DMS79 treated with DMSO at 0.1 percent for 48 hours (cell line): Measurements from ENCODE around the gene BPIFA1.
A peak's percentile ranks its signal among the peaks of the same experiment; 100 is the strongest.

ENCODE experiments used
- DNase-seq: peaks from one replicate; lab custom pipeline; 2025; lab: John Stamatoyannopoulos, UW

BPIFA1 gene

GRCh38 chr20:33239979-33240736 lies 4.4 kb downstream of the BPIFA1 start:
- no peak for DNase-seq

GRCh38 chr20:33240923-33241322 lies 5.1 kb downstream of the BPIFA1 start:
- no peak for DNase-seq

DNA sequence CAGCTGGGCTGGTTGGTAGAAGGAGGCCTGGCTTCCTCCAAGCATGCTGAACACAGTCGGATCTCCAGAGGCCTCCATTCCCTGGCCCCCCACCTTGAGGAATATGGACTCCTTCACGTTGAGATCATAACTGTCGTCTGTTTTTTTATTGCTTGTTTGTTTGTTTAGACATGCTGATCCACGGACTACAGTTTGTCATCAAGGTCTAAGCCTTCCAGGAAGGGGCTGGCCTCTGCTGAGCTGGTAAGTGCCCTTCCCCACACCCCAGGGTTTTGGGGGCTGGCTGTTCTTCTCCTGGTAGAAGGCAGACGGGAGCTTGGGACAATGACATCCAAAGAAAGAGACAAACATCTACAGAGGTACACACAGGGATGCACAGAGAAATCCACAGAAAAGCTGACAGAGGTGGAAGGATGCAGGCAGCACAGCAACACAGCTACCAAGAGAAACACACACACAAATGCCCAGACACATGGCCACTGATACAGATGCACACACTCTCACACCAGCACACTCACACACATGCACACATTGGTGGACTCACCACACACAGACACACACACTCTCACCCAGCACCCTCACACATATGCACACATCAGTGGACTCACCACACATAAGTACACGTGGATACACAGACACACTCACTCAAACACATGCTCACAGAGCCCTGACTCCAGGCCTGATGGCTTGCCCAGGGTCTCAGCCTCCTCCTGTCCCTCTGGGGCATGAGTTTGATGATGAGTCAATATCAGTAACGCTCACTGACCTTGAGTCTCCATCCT lies 6.7 kb downstream of the BPIFA1 start:
- no peak for DNase-seq

- DNase-seq: no peak
Measured at GRCh38 chr20:33246077-33246476, 10.3 kb downstream of the BPIFA1 start.

GRCh38 chr20:33249456-33249855 lies 13.7 kb downstream of the BPIFA1 start:
- no peak for DNase-seq

- no peak for DNase-seq
Measured at GRCh38 chr20:33250666-33251065, 14.9 kb downstream of the BPIFA1 start.

GRCh38 chr20:33251496-33251895 lies 15.7 kb downstream of the BPIFA1 start:
- no peak for DNase-seq

DNA sequence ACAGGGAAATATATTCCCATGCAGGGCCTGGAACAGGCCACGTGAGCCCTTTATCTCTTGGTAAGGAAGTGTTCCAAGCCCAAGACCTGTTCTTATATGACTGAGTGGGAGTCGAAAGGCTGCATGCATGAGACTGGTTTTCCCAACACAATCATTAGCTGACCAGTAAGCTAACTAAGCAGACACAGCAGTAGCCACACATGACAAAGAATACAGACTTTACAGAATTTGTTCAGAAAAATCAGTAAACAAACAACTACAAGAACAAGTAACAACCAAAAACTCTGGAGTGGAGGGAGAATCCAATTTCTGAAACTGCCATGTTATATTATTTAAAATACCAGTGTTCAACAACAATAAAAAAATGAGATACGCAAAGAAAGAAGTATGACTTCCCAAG lies 16.7 kb downstream of the BPIFA1 start:
- DNase-seq: no peak

GRCh38 chr20:33255005-33255404 lies 19.2 kb downstream of the BPIFA1 start:
- DNase-seq: no peak

DNA sequence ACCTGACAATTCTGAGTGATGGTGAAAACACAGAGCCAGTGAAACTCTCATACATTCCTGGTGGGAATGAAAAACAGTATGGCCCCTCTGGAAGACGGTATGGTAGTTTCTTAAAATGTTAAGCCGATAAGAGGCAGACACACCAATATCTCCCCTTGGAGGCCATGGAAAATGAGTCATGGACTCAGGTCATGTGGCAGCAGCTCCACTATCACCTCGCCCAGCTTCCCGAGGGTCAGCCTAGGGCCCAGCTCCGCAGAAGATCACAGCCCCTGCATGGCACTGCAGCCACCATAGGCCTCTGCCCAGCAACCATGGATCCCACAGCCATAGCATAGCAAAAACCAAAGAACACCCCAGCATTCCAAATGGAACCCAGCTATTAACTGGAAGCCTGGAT lies 21.4 kb downstream of the BPIFA1 start:
- DNase-seq: no peak

- DNase-seq: no peak
Measured at GRCh38 chr20:33259371-33259770, 23.6 kb downstream of the BPIFA1 start.

DNA sequence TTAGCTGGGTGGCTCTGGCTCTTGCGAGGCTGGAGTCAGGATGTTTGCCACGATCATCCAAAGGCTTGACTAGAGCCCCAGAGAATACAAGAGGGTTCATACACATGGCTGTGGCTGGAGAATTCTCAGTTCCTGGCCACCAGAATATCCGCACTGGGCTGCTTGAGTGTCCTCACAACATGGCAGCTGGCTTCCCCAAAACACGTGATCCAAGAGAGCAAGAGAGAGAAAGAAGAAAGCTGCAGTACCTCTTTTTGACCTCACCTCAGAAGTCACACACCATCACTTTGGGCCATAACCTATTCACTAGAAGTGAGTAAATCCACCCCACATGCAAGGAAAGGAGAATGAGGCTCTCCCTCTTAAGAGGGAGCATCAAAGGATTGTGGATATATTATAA lies 25.7 kb downstream of the BPIFA1 start:
- no peak for DNase-seq

DNA sequence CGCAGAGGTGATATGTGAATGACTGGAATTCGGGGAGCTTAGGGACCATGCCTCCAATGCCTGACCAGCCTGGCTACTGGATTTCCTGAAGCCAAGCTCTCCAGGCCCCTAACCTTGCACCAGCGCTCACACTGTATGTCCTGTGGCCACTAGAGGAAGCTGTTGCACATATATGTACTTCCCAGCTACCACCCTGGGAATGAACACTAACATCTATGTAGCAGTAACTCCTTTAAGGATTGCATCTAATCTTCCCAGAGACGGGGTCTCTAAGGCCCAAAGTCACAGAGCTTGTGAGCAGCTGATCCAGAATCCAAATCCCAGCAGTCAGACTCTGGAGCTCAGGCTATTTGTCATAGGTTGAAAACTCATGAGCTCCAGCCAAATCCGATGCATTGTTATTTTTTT lies 26.9 kb downstream of the BPIFA1 start:
- peak; percentile 2 for DNase-seq

GRCh38 chr20:33263784-33264183 lies 28.0 kb downstream of the BPIFA1 start:
- no peak for DNase-seq

DNA sequence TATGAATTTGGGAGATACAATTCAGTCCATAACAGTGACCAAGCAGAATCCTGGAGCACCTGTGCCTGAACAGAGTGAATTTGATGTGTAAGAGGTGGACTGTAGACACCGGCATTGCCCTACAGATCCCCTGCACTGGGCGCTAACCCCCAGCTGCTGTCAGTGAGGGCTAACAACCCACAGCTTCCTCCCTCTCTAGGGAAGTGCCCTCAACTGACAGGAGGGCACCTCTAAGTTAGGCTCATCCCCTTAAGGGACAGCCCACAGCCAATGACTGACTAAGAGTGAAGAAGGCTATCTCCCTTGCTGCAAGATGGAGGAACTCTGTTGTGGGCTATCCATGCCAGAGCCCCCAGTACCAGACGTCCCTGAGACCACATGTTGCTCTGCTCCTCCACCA lies 31.9 kb downstream of the BPIFA1 start:
- DNase-seq: no peak

DNA sequence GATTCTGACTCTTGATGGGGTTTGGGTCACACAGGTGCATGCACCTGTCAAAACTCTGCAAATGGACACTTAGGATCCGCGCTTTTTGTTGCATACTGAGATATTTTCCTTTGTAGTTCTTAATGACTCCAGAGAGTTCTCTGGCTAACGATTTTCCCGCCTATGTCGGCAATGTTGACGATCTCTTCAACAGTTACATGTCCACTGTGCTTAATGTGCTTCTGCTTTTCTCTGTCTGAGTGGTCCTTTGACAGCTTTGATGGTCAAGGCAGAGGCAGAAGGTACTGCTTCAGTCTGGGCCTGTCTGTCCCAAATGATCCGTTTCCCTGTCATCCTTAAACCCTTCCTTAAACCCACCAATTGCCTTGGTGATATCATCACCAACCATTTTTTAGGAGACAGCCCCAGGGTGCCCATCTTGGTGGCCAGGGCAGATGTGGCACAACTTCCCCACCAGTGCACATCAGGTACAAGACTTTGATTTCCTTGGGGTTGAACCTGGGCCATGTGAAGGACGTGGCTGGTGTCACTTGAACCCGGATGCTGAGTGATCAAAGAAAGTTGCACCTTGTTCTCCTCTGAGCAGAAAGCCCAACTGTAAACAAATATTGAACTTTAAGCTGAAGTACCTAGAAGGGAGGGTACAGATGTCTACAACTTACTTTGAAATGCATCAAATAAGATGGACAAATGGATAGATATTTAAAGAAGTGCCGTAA lies 36.5 kb downstream of the BPIFA1 start:
- DNase-seq: no peak

GRCh38 chr20:33273117-33273851 lies 37.5 kb downstream of the BPIFA1 start:
- DNase-seq: no peak

- no peak for DNase-seq
Measured at GRCh38 chr20:33275215-33275614, 39.4 kb downstream of the BPIFA1 start.

DNA sequence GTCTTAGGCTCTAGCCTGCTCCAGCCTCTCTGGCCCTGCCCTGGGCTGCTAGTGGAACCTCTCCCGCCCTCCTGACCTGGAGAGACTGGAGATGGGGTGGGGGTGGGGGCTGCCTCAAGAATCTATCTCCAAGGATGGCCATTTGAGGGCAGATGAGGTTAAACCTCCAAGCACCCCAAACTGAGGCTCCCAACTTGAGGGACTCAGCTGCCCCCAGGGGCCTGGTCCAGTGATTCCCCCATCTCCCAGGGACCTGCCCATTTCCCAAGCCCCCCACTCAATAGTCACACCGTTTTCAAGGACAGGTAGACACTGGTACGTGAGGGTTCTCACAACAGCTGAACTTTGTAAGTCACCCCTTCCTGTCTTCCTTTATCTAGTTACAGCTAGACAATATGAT lies 40.1 kb downstream of the BPIFA1 start:
- no peak for DNase-seq

- no peak for DNase-seq
Measured at GRCh38 chr20:33276303-33277113, 40.7 kb downstream of the BPIFA1 start.
